NCI-H69 (cell line): ENCODE measurements around the gene LARGE2.

ENCODE experiments used
- DNase-seq: peaks from one replicate; lab custom pipeline; 2025; lab: John Stamatoyannopoulos, UW

LARGE2 gene

GRCh38 chr11:45922425-45923082 lies at the start of gene LARGE2:
Gene LARGE2 (plus strand): TSS chr11:45922656. CDS start chr11:45922883, 227 bp downstream.
- peak; percentile 77 for DNase-seq

- no peak for DNase-seq
Observed at GRCh38 chr11:45876401-45876800, 46.1 kb upstream of the LARGE2 start.

GRCh38 chr11:45877221-45877620 lies 45.2 kb upstream of the LARGE2 start:
- DNase-seq = no peak

- DNase-seq = no peak
Observed at GRCh38 chr11:45877845-45878244, 44.6 kb upstream of the LARGE2 start.

- DNase-seq = peak; percentile 96
Observed at GRCh38 chr11:45879803-45880686, 42.4 kb upstream of the LARGE2 start.

- DNase-seq = peak; percentile 95
Observed at GRCh38 chr11:45880772-45881570, 41.5 kb upstream of the LARGE2 start.

GRCh38 chr11:45881708-45882368 lies 40.6 kb upstream of the LARGE2 start:
- DNase-seq = peak; percentile 87

- no peak for DNase-seq
Observed at GRCh38 chr11:45884596-45885185, 37.8 kb upstream of the LARGE2 start.

GRCh38 chr11:45885274-45885920 lies 37.1 kb upstream of the LARGE2 start, which contains the start of gene MAPK8IP1:
Gene MAPK8IP1 (plus strand): TSS chr11:45885651. CDS start chr11:45885821, 170 bp downstream.
- peak; percentile 91 for DNase-seq

- peak; percentile 82 for DNase-seq
Observed at GRCh38 chr11:45885921-45886721, 36.3 kb upstream of the LARGE2 start.

- peak; percentile 63 for DNase-seq
Observed at GRCh38 chr11:45886816-45887520, 35.5 kb upstream of the LARGE2 start.

GRCh38 chr11:45887587-45887986 lies 34.9 kb upstream of the LARGE2 start:
- DNase-seq = no peak

GRCh38 chr11:45889555-45889954 lies 32.9 kb upstream of the LARGE2 start:
- DNase-seq = no peak

- no peak for DNase-seq
Observed at GRCh38 chr11:45889966-45890365, 32.5 kb upstream of the LARGE2 start.

- no peak for DNase-seq
Observed at GRCh38 chr11:45890886-45891550, 31.4 kb upstream of the LARGE2 start.

GRCh38 chr11:45892856-45893255 lies 29.6 kb upstream of the LARGE2 start:
- no peak for DNase-seq

GRCh38 chr11:45894555-45895247 lies 27.8 kb upstream of the LARGE2 start:
- peak; percentile 61 for DNase-seq
